UCSD-AML1 (cell line): ENCODE measurements around the gene GLYR1.

ENCODE experiments used
- DNase-seq: peaks from one replicate; lab custom pipeline; 2025; ENCODE audit not compliant: unreplicated experiment; lab: John Stamatoyannopoulos, UW

Gene GLYR1

GRCh38 chr16:4880006-4880580 is 33.0 kb upstream of the GLYR1 start:
- no peak for DNase-seq

- no peak for DNase-seq
These were observed 32.0 kb upstream of the GLYR1 start for GRCh38 chr16:4879049-4879448.

- no peak for DNase-seq
These were observed 30.2 kb upstream of the GLYR1 start for GRCh38 chr16:4877380-4877685.

GRCh38 chr16:4876646-4877379 is 29.7 kb upstream of the GLYR1 start:
- no peak for DNase-seq

GRCh38 chr16:4874666-4875065 is 27.6 kb upstream of the GLYR1 start:
- DNase-seq = no peak

- no peak for DNase-seq
These were observed 26.0 kb upstream of the GLYR1 start for GRCh38 chr16:4873091-4873490.

GRCh38 chr16:4871071-4871470 is 24.0 kb upstream of the GLYR1 start:
- DNase-seq = no peak

GRCh38 chr16:4870138-4870671 is 23.1 kb upstream of the GLYR1 start:
- DNase-seq = no peak

GRCh38 chr16:4869147-4869805 is 22.2 kb upstream of the GLYR1 start:
- DNase-seq = no peak

GRCh38 chr16:4868535-4868934 is 21.4 kb upstream of the GLYR1 start:
- DNase-seq = no peak

GRCh38 chr16:4868026-4868425 is 20.9 kb upstream of the GLYR1 start:
- no peak for DNase-seq

- no peak for DNase-seq
These were observed 19.5 kb upstream of the GLYR1 start for GRCh38 chr16:4866586-4866985.

GRCh38 chr16:4865231-4865860 is 18.3 kb upstream of the GLYR1 start:
- no peak for DNase-seq

- no peak for DNase-seq
These were observed 17.6 kb upstream of the GLYR1 start for GRCh38 chr16:4864728-4865127.

- no peak for DNase-seq
These were observed 15.6 kb upstream of the GLYR1 start for GRCh38 chr16:4862639-4863038.

- no peak for DNase-seq
These were observed 13.7 kb upstream of the GLYR1 start for GRCh38 chr16:4860727-4861342.

GRCh38 chr16:4859900-4860255 is 12.8 kb upstream of the GLYR1 start:
- DNase-seq = no peak

- no peak for DNase-seq
These were observed 12.3 kb upstream of the GLYR1 start for GRCh38 chr16:4859190-4859899.

GRCh38 chr16:4855804-4856203 is 8.7 kb upstream of the GLYR1 start:
- DNase-seq = no peak

- DNase-seq = no peak
These were observed 8.3 kb upstream of the GLYR1 start for GRCh38 chr16:4855371-4855770.
